HEK293 (cell line): ENCODE results near the gene TNNT3.

ENCODE experiments used
- BCL11A ChIP-seq: fragments of 450-650 bp; formaldehyde crosslinking; IDR thresholded peaks from 2 replicates; pipeline ENCODE4 v1.5.1; 2016; ENCODE audit warnings: low read depth, missing biosample characterization, missing genetic modification characterization
- HOXA7 ChIP-seq: sonication (generic); formaldehyde crosslinking; IDR thresholded peaks from 2 replicates; pipeline ENCODE4 v1.8.1; 2022; ENCODE audit warnings: missing genetic modification reagents, borderline replicate concordance
- KLF8 ChIP-seq: fragments of 450-650 bp; formaldehyde crosslinking; IDR thresholded peaks from 2 replicates; pipeline ENCODE4 v1.5.1; 2016; ENCODE audit warnings: missing biosample characterization, missing genetic modification characterization
- OSR2 ChIP-seq: fragments of 450-650 bp; formaldehyde crosslinking; IDR thresholded peaks from 2 replicates; pipeline ENCODE4 v1.5.1; 2016; ENCODE audit warnings: missing biosample characterization, missing genetic modification characterization
- TCF7L2 ChIP-seq: IDR thresholded peaks from 2 replicates; pipeline ENCODE4 v1.6.1; 2011; ENCODE audit warnings: low read depth, mild to moderate bottlenecking, inconsistent platforms, low read length, moderate library complexity, borderline replicate concordance
- ZBTB1 ChIP-seq: fragments of 450-650 bp; formaldehyde crosslinking; IDR thresholded peaks from 2 replicates; pipeline ENCODE4 v1.5.1; 2016; ENCODE audit warnings: missing biosample characterization, missing genetic modification characterization
- ZBTB20 ChIP-seq: fragments of 450-650 bp; formaldehyde crosslinking; IDR thresholded peaks from 2 replicates; pipeline ENCODE4 v1.5.1; 2016; ENCODE audit warnings: missing biosample characterization, missing genetic modification characterization
- ZNF10 ChIP-seq: fragments of 450-650 bp; formaldehyde crosslinking; IDR thresholded peaks from 2 replicates; pipeline ENCODE4 v1.5.1; 2017; ENCODE audit warnings: missing biosample characterization, missing genetic modification characterization
- ZNF239 ChIP-seq: fragments of 450-650 bp; formaldehyde crosslinking; IDR thresholded peaks from 2 replicates; pipeline ENCODE4 v1.5.1; 2016; ENCODE audit warnings: missing biosample characterization, missing genetic modification characterization
- ZNF596 ChIP-seq: fragments of 450-650 bp; IDR thresholded peaks from 2 replicates; pipeline ENCODE4 v1.5.0; 2018; ENCODE audit warnings: missing biosample characterization, mild to moderate bottlenecking, missing genetic modification characterization, moderate library complexity
- ZNF776 ChIP-seq: fragments of 450-650 bp; formaldehyde crosslinking; IDR thresholded peaks from 2 replicates; pipeline ENCODE4 v1.5.0; 2017; ENCODE audit warnings: missing biosample characterization, missing genetic modification characterization, borderline replicate concordance
- TF ChIP-seq, protein P1 (sequence below): fragments of 450-650 bp; formaldehyde crosslinking; IDR thresholded peaks from 2 replicates; pipeline ENCODE4 v1.5.1; 2016; ENCODE audit warnings: missing biosample characterization, missing genetic modification characterization
- TF ChIP-seq, protein P2 (sequence below): fragments of 450-650 bp; formaldehyde crosslinking; IDR thresholded peaks from 2 replicates; pipeline ENCODE4 v1.5.1; 2016; ENCODE audit warnings: missing biosample characterization, missing genetic modification characterization
- TF ChIP-seq, protein P3 (sequence below): fragments of 450-650 bp; formaldehyde crosslinking; IDR thresholded peaks from 2 replicates; pipeline ENCODE4 v1.5.1; 2016; ENCODE audit warnings: missing biosample characterization, missing genetic modification characterization

DNA sequence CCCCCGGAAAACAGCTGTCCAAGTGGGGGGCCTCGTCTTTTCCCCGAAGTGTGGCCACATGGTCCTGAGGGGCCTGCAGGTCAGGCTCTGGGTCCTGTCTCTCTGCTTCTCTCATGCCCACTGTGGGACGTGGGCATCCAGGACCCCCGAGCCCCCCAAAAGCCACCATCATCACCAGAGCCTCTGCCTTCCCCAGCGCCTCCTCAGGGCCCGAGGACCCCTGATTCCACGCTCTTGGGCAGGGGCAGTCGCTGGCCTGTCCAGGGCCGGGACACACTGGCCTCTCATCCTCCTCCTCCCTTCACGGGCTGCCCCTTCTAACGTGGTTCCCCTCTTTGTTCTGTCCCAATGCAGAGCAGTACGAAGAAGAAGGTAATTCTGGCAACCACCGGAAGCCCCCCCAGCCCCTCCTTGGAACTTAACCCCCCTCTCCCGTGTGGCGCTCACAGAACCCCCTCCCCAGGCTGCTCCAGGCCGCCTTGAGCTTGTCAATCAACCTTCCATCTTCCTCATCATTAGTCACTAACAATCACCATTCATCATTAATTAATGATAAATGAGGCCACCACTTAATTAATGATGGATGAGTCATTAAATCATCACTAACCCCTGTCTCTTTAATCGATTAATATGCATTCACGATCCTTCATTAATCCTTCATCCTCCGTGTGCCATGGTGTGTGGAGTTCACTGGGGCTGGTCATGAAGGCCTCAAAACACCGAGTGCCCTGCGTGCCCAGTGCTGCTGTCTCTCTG is 3.9 kb downstream of the TNNT3 start:
- TF ChIP-seq HOXA7 (CRISPR knock-in tag) (no peak), ZNF239 (tag by site-specific recombination) (no peak), KLF8 (tag by site-specific recombination) (no peak), OSR2 (tag by site-specific recombination) (no peak), ZBTB20 (tag by site-specific recombination) (no peak), ZNF10 (tag by site-specific recombination) (no peak), TCF7L2 (no peak), ZNF776 (tag by site-specific recombination) (no peak), ZNF596 (tag by site-specific recombination) (no peak), ZBTB1 (tag by site-specific recombination) (no peak), BCL11A (tag by site-specific recombination) (no peak)
- TF ChIP-seq, protein P1, sequence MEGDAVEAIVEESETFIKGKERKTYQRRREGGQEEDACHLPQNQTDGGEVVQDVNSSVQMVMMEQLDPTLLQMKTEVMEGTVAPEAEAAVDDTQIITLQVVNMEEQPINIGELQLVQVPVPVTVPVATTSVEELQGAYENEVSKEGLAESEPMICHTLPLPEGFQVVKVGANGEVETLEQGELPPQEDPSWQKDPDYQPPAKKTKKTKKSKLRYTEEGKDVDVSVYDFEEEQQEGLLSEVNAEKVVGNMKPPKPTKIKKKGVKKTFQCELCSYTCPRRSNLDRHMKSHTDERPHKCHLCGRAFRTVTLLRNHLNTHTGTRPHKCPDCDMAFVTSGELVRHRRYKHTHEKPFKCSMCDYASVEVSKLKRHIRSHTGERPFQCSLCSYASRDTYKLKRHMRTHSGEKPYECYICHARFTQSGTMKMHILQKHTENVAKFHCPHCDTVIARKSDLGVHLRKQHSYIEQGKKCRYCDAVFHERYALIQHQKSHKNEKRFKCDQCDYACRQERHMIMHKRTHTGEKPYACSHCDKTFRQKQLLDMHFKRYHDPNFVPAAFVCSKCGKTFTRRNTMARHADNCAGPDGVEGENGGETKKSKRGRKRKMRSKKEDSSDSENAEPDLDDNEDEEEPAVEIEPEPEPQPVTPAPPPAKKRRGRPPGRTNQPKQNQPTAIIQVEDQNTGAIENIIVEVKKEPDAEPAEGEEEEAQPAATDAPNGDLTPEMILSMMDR (tag by site-specific recombination) = no peak
- TF ChIP-seq, protein P2, sequence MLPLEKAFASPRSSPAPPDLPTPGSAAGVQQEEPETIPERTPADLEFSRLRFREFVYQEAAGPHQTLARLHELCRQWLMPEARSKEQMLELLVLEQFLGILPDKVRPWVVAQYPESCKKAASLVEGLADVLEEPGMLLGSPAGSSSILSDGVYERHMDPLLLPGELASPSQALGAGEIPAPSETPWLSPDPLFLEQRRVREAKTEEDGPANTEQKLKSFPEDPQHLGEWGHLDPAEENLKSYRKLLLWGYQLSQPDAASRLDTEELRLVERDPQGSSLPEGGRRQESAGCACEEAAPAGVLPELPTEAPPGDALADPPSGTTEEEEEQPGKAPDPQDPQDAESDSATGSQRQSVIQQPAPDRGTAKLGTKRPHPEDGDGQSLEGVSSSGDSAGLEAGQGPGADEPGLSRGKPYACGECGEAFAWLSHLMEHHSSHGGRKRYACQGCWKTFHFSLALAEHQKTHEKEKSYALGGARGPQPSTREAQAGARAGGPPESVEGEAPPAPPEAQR (tag by site-specific recombination) = no peak
- TF ChIP-seq, protein P3, sequence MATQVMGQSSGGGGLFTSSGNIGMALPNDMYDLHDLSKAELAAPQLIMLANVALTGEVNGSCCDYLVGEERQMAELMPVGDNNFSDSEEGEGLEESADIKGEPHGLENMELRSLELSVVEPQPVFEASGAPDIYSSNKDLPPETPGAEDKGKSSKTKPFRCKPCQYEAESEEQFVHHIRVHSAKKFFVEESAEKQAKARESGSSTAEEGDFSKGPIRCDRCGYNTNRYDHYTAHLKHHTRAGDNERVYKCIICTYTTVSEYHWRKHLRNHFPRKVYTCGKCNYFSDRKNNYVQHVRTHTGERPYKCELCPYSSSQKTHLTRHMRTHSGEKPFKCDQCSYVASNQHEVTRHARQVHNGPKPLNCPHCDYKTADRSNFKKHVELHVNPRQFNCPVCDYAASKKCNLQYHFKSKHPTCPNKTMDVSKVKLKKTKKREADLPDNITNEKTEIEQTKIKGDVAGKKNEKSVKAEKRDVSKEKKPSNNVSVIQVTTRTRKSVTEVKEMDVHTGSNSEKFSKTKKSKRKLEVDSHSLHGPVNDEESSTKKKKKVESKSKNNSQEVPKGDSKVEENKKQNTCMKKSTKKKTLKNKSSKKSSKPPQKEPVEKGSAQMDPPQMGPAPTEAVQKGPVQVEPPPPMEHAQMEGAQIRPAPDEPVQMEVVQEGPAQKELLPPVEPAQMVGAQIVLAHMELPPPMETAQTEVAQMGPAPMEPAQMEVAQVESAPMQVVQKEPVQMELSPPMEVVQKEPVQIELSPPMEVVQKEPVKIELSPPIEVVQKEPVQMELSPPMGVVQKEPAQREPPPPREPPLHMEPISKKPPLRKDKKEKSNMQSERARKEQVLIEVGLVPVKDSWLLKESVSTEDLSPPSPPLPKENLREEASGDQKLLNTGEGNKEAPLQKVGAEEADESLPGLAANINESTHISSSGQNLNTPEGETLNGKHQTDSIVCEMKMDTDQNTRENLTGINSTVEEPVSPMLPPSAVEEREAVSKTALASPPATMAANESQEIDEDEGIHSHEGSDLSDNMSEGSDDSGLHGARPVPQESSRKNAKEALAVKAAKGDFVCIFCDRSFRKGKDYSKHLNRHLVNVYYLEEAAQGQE (tag by site-specific recombination) = no peak
